T-cell (primary cell): ENCODE results near the gene SLC6A8. TPM values are rescaled to one million over a fixed set of nuclear protein-coding genes. Genes with fewer than 3 reads are reported as not detected.
A peak's percentile ranks its signal among the peaks of the same experiment; 100 is the strongest.
"Not testable (repeated sequence)": the region's sequence is repeated elsewhere in the genome, so short reads cannot be mapped to it uniquely, and the experiment has no call there.

Experiments used
- ATAC-seq, 4 experiments: fragments of 200-7000 bp in 3 of 4; fragments of 150-1000 bp in 1 of 4; cut with Tn5 transposase; replicated peaks in 1 of 4; 1 replicate in 3 of 4; 2 replicates in 1 of 4; pipeline ENCODE4 v1.10.0; 2021; ENCODE audit warnings: moderate library complexity in 3 of 4, mild to moderate bottlenecking in 2 of 4, moderate number of reproducible peaks in 1 of 4
- CTCF ChIA-PET, 2 donors: fragments of 300-600 bp; sonication (Branson Sonifier 250); formaldehyde crosslinking; loops; one replicate each; lab custom pipeline; 2022; ENCODE audit warnings: antibody characterized with exemption in 2 of 2; lab: Charles Lee
- POLR2A ChIA-PET, 2 donors: fragments of 300-600 bp; sonication (Branson Sonifier 250); formaldehyde crosslinking; loops; one replicate each; lab custom pipeline; 2022; ENCODE audit warnings: antibody characterized with exemption in 2 of 2; lab: Charles Lee
- DNase-seq, 35 experiments: peaks; one replicate each; pipeline versions ENCODE4 v3.0.0 to v3.0.0-alpha.2; 2013 to 2023
- H3K27ac ChIP-seq: one replicate; pipeline ENCODE4 v1.5.1; 2013; ENCODE audit warnings: low read length
- H3K27me3 ChIP-seq, 2 experiments: replicated peaks in 1 of 2; 1 replicate in 1 of 2; 2 replicates in 1 of 2; pipeline versions ENCODE4 v1.6.1 to v1.7.0; 2013; ENCODE audit warnings: low read length in 1 of 2, mixed read lengths in 1 of 2; ENCODE audit not compliant: control insufficient read depth in 2 of 2, insufficient read depth in 2 of 2; ENCODE audit errors: extremely low read depth in 1 of 2
- H3K36me3 ChIP-seq, 2 donors: 1 replicate in 1 of 2; 2 replicates in 1 of 2; pipeline versions ENCODE4 v1.6.1 to v1.7.0; 2013; ENCODE audit warnings: low read length in 1 of 2; ENCODE audit not compliant: control insufficient read depth in 2 of 2, insufficient read depth in 1 of 2; ENCODE audit errors: extremely low read depth in 1 of 2
- H3K4me1 ChIP-seq, 2 experiments: 1 replicate in 1 of 2; 2 replicates in 1 of 2; pipeline versions ENCODE4 v1.6.1 to v1.7.0; 2013; ENCODE audit warnings: low read length in 2 of 2, mixed read lengths in 1 of 2; ENCODE audit not compliant: insufficient read depth in 2 of 2, control insufficient read depth in 1 of 2; ENCODE audit errors: extremely low read depth in 1 of 2
- H3K4me3 ChIP-seq, 2 donors: 1 replicate in 1 of 2; 2 replicates in 1 of 2; pipeline versions ENCODE4 v1.5.1 to v1.7.0; 2013; ENCODE audit warnings: mild to moderate bottlenecking in 2 of 2, low read length in 1 of 2, moderate library complexity in 1 of 2; ENCODE audit not compliant: control insufficient read depth in 1 of 2; ENCODE audit errors: extremely low read depth in 1 of 2
- H3K9me3 ChIP-seq: 2 replicates; pipeline ENCODE4 v1.7.0; 2013
- H3K27ac Mint-ChIP-seq, 2 donors: one replicate each; pipeline ENCODE4 v1.8.0; 2020 to 2021; ENCODE audit warnings: mild to moderate bottlenecking in 2 of 2, mixed read lengths in 2 of 2
- H3K27me3 Mint-ChIP-seq, 2 donors: one replicate each; pipeline ENCODE4 v1.8.0; 2021 to 2022; ENCODE audit warnings: mixed read lengths in 2 of 2
- H3K36me3 Mint-ChIP-seq: one replicate; pipeline ENCODE4 v1.8.0; 2021; ENCODE audit warnings: mixed read lengths
- H3K4me1 Mint-ChIP-seq, 3 donors: one replicate each; pipeline ENCODE4 v1.8.0; 2020 to 2022; ENCODE audit warnings: mixed read lengths in 3 of 3, mild to moderate bottlenecking in 1 of 3
- H3K4me3 Mint-ChIP-seq, 3 donors: one replicate each; pipeline ENCODE4 v1.8.0; 2020 to 2022; ENCODE audit warnings: mild to moderate bottlenecking in 3 of 3, mixed read lengths in 3 of 3, moderate library complexity in 3 of 3
- H3K9me3 Mint-ChIP-seq, 3 donors: one replicate each; pipeline ENCODE4 v1.8.0; 2020 to 2022; ENCODE audit warnings: mixed read lengths in 3 of 3
- WGBS: methylation state at CpG from one replicate; pipeline ENCODE4 v1.1.5; 2013; ENCODE audit warnings: missing lambda C conversion rate; ENCODE audit not compliant: insufficient coverage; 5-methylcytosine and 5-hydroxymethylcytosine counted together
- total RNA-seq, 35 experiments: library from RNA in 6 of 35; stranded (reverse) in 6 of 35; fragments of 120-200 nt in 1 of 35; gene quantifications; one replicate each; pipeline versions ENCODE4 v1.2.1 to v1.2.4 and lab custom pipeline; 2013 to 2026

Gene SLC6A8
- total RNA-seq, 5 donors from 2014 or later (not counting 1 experiment from before 2014, with no cell fraction given): 0.89 to 2.3 (median 1.9) TPM

- 100% methylated on average over 2 of the region's 6 CpGs for WGBS
- peaks cover 0 to 45% of the 10 kb centered on the region in 2 experiments for H3K4me1 ChIP-seq
- Mint-ChIP-seq H3K9me3 (peaks cover 5 to 6% (median 5%) of the 10 kb centered on the region in 3 donors), H3K4me1 (peaks cover 15 to 37% (median 23%) of the 10 kb centered on the region in 3 donors), H3K27me3 (peaks cover 0 to 3% of the 10 kb centered on the region in 2 donors), H3K27ac (peak overlapping the region; percentile 19 to 28), H3K36me3 (peaks cover 13% of the 10 kb centered on the region), H3K4me3 (no peak overlapping the region)
- H3K4me3 ChIP-seq: no peak overlapping the region
- H3K27ac ChIP-seq: no peak overlapping the region
- H3K9me3 ChIP-seq: no peaks in the 10 kb centered on the region
- no peaks in the 10 kb centered on the region for H3K27me3 ChIP-seq
- DNase-seq (no peak), ATAC-seq (no peak)
- CTCF ChIA-PET: no interaction called here
- peaks cover 4 to 5% of the 10 kb centered on the region in 2 donors for H3K36me3 ChIP-seq
- POLR2A ChIA-PET: no interaction called here
Measured at GRCh38 chrX:153728095-153728494, 40.4 kb downstream of the SLC6A8 start.

DNA sequence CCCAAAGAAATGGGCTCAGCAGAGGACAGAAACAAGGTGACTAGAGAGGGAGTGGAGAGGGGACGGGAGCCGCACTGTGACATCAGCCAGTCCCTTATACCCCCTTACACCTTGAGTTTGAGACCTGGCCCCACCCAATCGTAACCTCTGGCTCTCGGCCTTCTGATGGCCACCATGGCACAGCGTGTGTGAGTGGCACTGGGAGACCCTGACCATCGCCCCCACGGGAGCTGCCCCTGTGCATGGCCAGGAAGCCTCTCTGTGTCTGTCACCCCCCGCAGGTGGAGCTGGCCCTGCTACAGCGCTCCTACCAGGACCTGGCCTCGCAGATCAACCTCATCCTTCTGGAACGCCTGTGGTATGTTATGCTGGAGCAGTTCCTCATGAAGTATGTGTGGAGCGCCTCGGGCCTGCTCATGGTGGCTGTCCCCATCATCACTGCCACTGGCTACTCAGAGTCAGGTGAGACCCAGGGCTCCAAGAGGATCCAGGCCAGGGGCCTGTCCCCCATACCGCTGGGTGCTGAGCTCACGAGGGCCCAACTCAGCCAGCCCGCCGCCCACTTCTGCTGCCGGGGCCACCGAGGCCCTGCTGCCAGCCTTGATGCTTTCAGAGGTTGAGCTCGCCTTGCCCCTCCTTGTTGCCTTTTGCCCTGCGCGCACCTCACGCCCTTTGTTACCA is 41.4 kb downstream of the SLC6A8 start:
- peaks cover 0 to 3% of the 10 kb centered on the region in 2 donors for H3K27me3 Mint-ChIP-seq
- peaks cover 15 to 33% (median 23%) of the 10 kb centered on the region in 3 donors for H3K4me1 Mint-ChIP-seq
- DNase-seq: no peak
- no peak overlapping the region for H3K4me3 Mint-ChIP-seq
- ChIA-PET POLR2A (no interaction called here), CTCF (no interaction called here)
- no peak overlapping the region for H3K4me3 ChIP-seq
- H3K36me3 ChIP-seq: peaks cover 4 to 5% of the 10 kb centered on the region in 2 donors
- WGBS: 94% methylated on average over 12 of the region's 23 CpGs
- peaks cover 0 to 41% of the 10 kb centered on the region in 2 experiments for H3K4me1 ChIP-seq
- no peak overlapping the region for H3K27ac ChIP-seq
- peaks cover 5 to 6% (median 5%) of the 10 kb centered on the region in 3 donors for H3K9me3 Mint-ChIP-seq
- H3K36me3 Mint-ChIP-seq: peaks cover 13% of the 10 kb centered on the region
- ATAC-seq: no peak
- peak overlapping the region; percentile 55 to 64 for H3K27ac Mint-ChIP-seq
- H3K9me3 ChIP-seq: no peaks in the 10 kb centered on the region
- H3K27me3 ChIP-seq: no peaks in the 10 kb centered on the region

GRCh38 chrX:153730115-153730514 is 42.4 kb downstream of the SLC6A8 start:
- peaks cover 17% of the 10 kb centered on the region for H3K36me3 Mint-ChIP-seq
- H3K9me3 ChIP-seq, DNase-seq, ATAC-seq, H3K27me3 Mint-ChIP-seq, H3K36me3 ChIP-seq, H3K27ac ChIP-seq, H3K9me3 Mint-ChIP-seq, H3K4me3 ChIP-seq, H3K27ac Mint-ChIP-seq, H3K27me3 ChIP-seq, CTCF ChIA-PET, POLR2A ChIA-PET, H3K4me3 Mint-ChIP-seq: not testable (repeated sequence)
- peaks cover 15 to 38% (median 23%) of the 10 kb centered on the region in 3 donors for H3K4me1 Mint-ChIP-seq
- 100% methylated on average over 9 of the region's 23 CpGs for WGBS
- H3K4me1 ChIP-seq: peaks cover 0 to 38% of the 10 kb centered on the region in 2 experiments

DNA sequence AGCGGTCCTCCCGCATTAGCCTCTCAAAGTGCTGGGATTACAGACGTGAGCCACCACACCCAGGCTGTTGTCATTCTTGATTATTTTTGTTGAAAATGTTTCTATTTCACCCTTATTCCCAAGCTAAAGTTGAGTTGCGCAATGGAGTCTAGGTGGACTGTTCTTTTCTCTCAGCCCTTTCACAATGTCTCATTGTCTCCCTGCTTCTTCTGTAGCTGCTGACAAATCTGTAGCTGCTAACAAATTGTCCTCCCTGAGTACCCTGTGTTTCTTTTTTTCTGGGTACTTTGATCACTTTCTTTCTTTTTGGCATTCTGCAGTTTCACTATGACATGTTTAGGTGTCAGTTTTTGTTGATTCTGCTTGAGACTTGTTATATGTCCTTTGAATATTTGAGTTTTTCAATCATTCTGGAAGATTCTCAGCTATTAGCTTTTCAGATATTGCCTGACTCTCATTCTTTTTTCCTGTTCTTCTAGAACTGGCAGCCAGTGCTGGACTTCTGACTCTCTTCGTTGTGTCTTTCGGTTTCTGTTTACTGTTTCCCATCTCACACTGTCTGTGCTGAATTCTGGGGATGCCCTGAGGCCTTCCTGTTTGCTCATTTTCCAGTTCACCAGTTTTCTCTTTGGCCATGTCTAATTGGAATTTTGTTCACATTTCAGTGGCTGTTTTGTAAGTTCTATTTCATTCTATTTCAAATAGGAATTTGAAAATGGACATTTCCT is 43.6 kb downstream of the SLC6A8 start:
- peak in 1 of 35 experiments; percentile 11 for DNase-seq
- no CpG with 5 or more reads among the region's 6 CpGs for WGBS
- Histone ChIP-seq H3K27ac (no peak overlapping the region), H3K4me1 (peaks cover 0 to 30% of the 10 kb centered on the region in 2 experiments), H3K4me3 (no peak overlapping the region), H3K9me3 (no peaks in the 10 kb centered on the region), H3K27me3 (no peaks in the 10 kb centered on the region), H3K36me3 (peaks cover 5 to 6% of the 10 kb centered on the region in 2 donors)
- Mint-ChIP-seq H3K27me3 (peaks cover 0 to 3% of the 10 kb centered on the region in 2 donors), H3K36me3 (peaks cover 22% of the 10 kb centered on the region), H3K9me3 (peaks cover 5 to 6% (median 5%) of the 10 kb centered on the region in 3 donors), H3K4me1 (peaks cover 15 to 38% (median 27%) of the 10 kb centered on the region in 3 donors), H3K27ac (peak overlapping the region; percentile 69 to 71), H3K4me3 (no peak overlapping the region)
- ChIA-PET POLR2A (interaction anchor here in 1 of 2 donors (0.8 kb wide), 1 partner anchor 122 kb away, joined by 3 read pairs; no protein-coding TSS in a partner anchor), CTCF (no interaction called here)
- ATAC-seq: no peak

DNA sequence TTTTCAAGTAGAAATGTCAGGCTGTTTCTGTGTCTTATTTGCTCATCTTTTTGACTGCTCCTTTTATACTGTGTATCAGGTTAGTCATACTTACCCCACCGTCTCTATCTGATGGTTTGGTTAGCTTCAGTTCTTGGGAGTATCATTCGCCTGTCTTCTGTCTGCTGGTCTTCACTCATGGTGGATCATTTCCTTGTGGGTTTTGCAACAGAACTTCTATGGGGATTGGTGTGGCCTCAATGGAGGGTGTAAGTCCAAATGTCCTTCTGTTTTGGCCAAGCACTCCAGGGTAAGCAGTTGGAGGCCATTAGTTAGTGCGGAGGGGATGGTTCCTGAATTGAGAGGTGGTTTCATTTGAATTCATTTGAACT is 44.1 kb downstream of the SLC6A8 start:
- WGBS: no CpG with 5 or more reads among the region's 3 CpGs
- CTCF ChIA-PET: no interaction called here
- H3K27ac ChIP-seq: no peak overlapping the region

DNA sequence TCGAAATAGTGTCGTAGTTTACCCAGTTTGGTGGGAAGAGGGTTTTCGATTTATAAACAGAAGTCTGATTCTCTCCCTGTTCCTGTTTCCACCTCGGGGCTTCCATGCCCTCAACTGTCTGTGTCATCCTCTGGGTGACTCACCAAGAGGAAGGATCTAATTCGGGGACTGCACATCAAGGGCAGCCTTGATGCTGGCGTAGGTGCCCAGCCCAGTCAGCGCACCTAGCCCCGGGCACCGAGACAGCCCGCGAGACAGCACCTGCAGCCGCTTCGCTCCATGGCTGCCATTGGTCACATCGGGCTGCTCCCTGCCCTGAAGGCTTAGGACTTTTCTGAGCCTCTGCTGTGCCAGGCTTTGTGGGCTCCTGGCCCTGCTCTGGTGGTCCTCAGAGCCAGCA is 44.7 kb downstream of the SLC6A8 start:
- Mint-ChIP-seq H3K27ac (peak overlapping the region in 1 of 2 donors; percentile 69), H3K9me3 (peaks cover 5 to 6% (median 5%) of the 10 kb centered on the region in 3 donors), H3K36me3 (peaks cover 25% of the 10 kb centered on the region), H3K4me1 (peaks cover 11 to 30% (median 18%) of the 10 kb centered on the region in 3 donors), H3K4me3 (no peak overlapping the region), H3K27me3 (peaks cover 0 to 3% of the 10 kb centered on the region in 2 donors)
- CTCF ChIA-PET: no interaction called here
- Histone ChIP-seq H3K4me1 (peaks cover 0 to 18% of the 10 kb centered on the region in 2 experiments), H3K36me3 (peaks cover 6 to 10% of the 10 kb centered on the region in 2 donors), H3K4me3 (no peak overlapping the region), H3K9me3 (no peaks in the 10 kb centered on the region), H3K27ac (no peak overlapping the region), H3K27me3 (no peaks in the 10 kb centered on the region)
- ATAC-seq (no peak), DNase-seq (no peak)
- no CpG with 5 or more reads among the region's 14 CpGs for WGBS
- POLR2A ChIA-PET: interaction anchor here in 1 of 2 donors (0.6 kb wide), 1 partner anchor 260 kb away, joined by 10 read pairs; no protein-coding TSS in a partner anchor

More for the DNA sequence above, 44.1 kb downstream of the SLC6A8 start:
- peaks cover 5 to 6% (median 5%) of the 10 kb centered on the region in 3 donors for H3K9me3 Mint-ChIP-seq
- no peak for DNase-seq
- H3K4me3 Mint-ChIP-seq: no peak overlapping the region
- H3K36me3 Mint-ChIP-seq: peaks cover 25% of the 10 kb centered on the region
- no peak for ATAC-seq
- Histone ChIP-seq H3K4me3 (no peak overlapping the region), H3K27me3 (no peaks in the 10 kb centered on the region), H3K36me3 (peaks cover 6 to 10% of the 10 kb centered on the region in 2 donors), H3K4me1 (peaks cover 0 to 24% of the 10 kb centered on the region in 2 experiments), H3K9me3 (no peaks in the 10 kb centered on the region)
- H3K4me1 Mint-ChIP-seq: peaks cover 15 to 35% (median 24%) of the 10 kb centered on the region in 3 donors
- H3K27me3 Mint-ChIP-seq: peaks cover 0 to 3% of the 10 kb centered on the region in 2 donors
- H3K27ac Mint-ChIP-seq: peak overlapping the region; percentile 69 to 71
- POLR2A ChIA-PET: interaction anchor here in 1 of 2 donors (0.6 to 0.8 kb wide), 2 partner anchors 121 to 260 kb away, joined by 3 to 10 read pairs; no protein-coding TSS in a partner anchor
